MCF 10A (cell line): ENCODE results near the gene TAF6L. TPM values are rescaled to one million over a fixed set of nuclear protein-coding genes. Genes with fewer than 3 reads are reported as not detected.
"Not testable (repeated sequence)": the region's sequence is repeated elsewhere in the genome, so short reads cannot be mapped to it uniquely, and the experiment has no call there.

Source experiments
- BruUV-seq: library from RNA; stranded (reverse); fragments of 400-500 nt; replicated peaks from 2 replicates; lab custom pipeline; 2021; lab: Mats Ljungman, UMichigan
- CTCF ChIA-PET: fragments of 300-600 bp; sonication (Branson Sonifier 250); formaldehyde crosslinking; extraction: SDS; loops from one replicate; lab custom pipeline; 2021; ENCODE audit warnings: antibody characterized with exemption, inconsistent platforms; lab: Yijun Ruan, JAX
- POLR2A ChIA-PET: fragments of 300-600, 350-650 bp; sonication (Branson Sonifier 250); formaldehyde crosslinking; extraction: SDS; loops from one replicate; lab custom pipeline; 2020; ENCODE audit warnings: antibody characterized with exemption, inconsistent platforms; lab: Yijun Ruan, JAX
- DNase-seq: peaks from one replicate; pipeline ENCODE4 v3.0.0-alpha.2; 2018; ENCODE audit not compliant: unreplicated experiment
- H3K27ac Mint-ChIP-seq: one replicate; pipeline ENCODE4 v1.8.0; 2022; ENCODE audit warnings: mild to moderate bottlenecking, low read depth, mixed read lengths; ENCODE audit not compliant: unreplicated experiment
- H3K27me3 Mint-ChIP-seq: one replicate; pipeline ENCODE4 v1.8.0; 2022; ENCODE audit warnings: mixed read lengths; ENCODE audit not compliant: insufficient read depth, unreplicated experiment
- H3K36me3 Mint-ChIP-seq: one replicate; pipeline ENCODE4 v1.8.0; 2022; ENCODE audit warnings: mild to moderate bottlenecking, moderate library complexity, mixed read lengths; ENCODE audit not compliant: insufficient read depth, unreplicated experiment
- H3K4me1 Mint-ChIP-seq: one replicate; pipeline ENCODE4 v1.8.0; 2022; ENCODE audit warnings: mixed read lengths; ENCODE audit not compliant: insufficient read depth, unreplicated experiment
- H3K4me3 Mint-ChIP-seq: one replicate; pipeline ENCODE4 v1.8.0; 2022; ENCODE audit warnings: mild to moderate bottlenecking, moderate library complexity, mixed read lengths; ENCODE audit not compliant: unreplicated experiment
- H3K9me3 Mint-ChIP-seq: one replicate; pipeline ENCODE4 v1.8.0; 2022; ENCODE audit warnings: mixed read lengths; ENCODE audit not compliant: unreplicated experiment
- intact Hi-C: fragments of 100-400 bp; cut with micrococcal nuclease; formaldehyde crosslinking; loops from 2 replicates; pipeline ENCODE4 v1.14.1; 2022
- total RNA-seq: library from RNA; stranded (reverse); gene quantifications from 2 replicates; pipeline ENCODE4 v1.2.3, GENCODE V29; 2022
- TF ChIP-seq, protein P1 (sequence below): fragments of 200-600 bp; IDR thresholded peaks from one replicate; pipeline ENCODE4 v1.8.0; 2022; ENCODE audit warnings: antibody characterized with exemption, mild to moderate bottlenecking; ENCODE audit not compliant: unreplicated experiment

The TAF6L gene
- total RNA-seq, 1 experiment from 2014 or later: 11.6 TPM

DNA sequence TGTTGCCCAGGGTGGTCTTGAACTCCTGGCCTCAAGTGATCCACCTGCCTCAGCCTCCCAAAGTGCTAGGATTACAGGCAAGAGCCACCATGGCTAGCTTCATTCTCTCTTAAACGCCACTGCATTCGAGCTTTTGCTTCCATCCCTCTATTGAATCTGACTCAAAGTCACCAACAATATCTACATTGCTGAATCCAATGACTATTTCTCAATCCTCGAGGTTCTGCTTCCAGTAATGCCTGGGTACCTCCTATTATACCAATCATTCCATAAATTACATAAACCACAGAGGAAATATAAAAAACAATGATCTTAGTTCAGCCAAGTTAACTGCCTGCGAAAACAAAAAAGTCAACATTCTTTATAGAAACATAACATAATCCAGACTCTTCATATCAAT is 45.9 kb downstream of the TAF6L start:
- no peak overlapping the region for H3K27ac Mint-ChIP-seq
- H3K36me3 Mint-ChIP-seq: peaks cover 83% of the 10 kb centered on the region
- CTCF ChIA-PET: interaction anchor here (0.9 to 1.0 kb wide), 2 partner anchors 9 to 10 kb away, joined by 3 to 6 read pairs; no protein-coding TSS in a partner anchor
- BruUV-seq: no TSS peak
- POLR2A ChIA-PET: interaction anchor here (0.7 to 3.1 kb wide), 6 partner anchors 11 to 38 kb away, joined by 3 to 21 read pairs (median 7); partner anchors contain the start of genes NXF1, STX5 and WDR74
- no peaks in the 10 kb centered on the region for H3K4me1 Mint-ChIP-seq
- TF ChIP-seq, protein P1, sequence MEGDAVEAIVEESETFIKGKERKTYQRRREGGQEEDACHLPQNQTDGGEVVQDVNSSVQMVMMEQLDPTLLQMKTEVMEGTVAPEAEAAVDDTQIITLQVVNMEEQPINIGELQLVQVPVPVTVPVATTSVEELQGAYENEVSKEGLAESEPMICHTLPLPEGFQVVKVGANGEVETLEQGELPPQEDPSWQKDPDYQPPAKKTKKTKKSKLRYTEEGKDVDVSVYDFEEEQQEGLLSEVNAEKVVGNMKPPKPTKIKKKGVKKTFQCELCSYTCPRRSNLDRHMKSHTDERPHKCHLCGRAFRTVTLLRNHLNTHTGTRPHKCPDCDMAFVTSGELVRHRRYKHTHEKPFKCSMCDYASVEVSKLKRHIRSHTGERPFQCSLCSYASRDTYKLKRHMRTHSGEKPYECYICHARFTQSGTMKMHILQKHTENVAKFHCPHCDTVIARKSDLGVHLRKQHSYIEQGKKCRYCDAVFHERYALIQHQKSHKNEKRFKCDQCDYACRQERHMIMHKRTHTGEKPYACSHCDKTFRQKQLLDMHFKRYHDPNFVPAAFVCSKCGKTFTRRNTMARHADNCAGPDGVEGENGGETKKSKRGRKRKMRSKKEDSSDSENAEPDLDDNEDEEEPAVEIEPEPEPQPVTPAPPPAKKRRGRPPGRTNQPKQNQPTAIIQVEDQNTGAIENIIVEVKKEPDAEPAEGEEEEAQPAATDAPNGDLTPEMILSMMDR: no peak
- no peaks in the 10 kb centered on the region for H3K9me3 Mint-ChIP-seq
- no peaks in the 10 kb centered on the region for H3K27me3 Mint-ChIP-seq
- H3K4me3 Mint-ChIP-seq: no peak overlapping the region
- intact Hi-C loops: no loop called here
- no peak for DNase-seq

DNA sequence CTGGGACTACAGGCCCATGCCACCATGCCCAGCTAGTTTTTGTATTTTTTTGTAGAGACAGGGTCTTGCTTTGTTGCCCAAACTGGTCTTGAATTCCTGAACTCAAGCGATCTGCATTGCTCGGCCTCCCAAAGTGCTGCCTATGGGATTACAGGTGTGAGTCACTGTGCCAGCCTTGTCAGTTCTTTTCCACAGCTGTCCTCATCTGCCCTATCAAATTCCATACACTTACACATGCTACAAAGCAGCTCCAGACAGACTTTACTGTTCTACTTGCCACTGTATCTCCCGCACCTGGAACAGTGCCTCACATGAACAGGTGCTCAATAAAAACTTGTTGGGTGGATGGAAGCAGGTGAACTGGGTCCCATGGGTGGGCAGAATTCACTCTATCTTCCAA is 52.5 kb downstream of the TAF6L start:
- DNase-seq: no peak
- Mint-ChIP-seq H3K27ac (no peak overlapping the region), H3K36me3 (peaks cover 92% of the 10 kb centered on the region), H3K27me3 (no peaks in the 10 kb centered on the region), H3K4me1 (no peaks in the 10 kb centered on the region), H3K9me3 (no peaks in the 10 kb centered on the region), H3K4me3 (no peak overlapping the region)
- TF ChIP-seq, protein P1: no peak
- no TSS peak for BruUV-seq
- intact Hi-C loops: no loop called here
- POLR2A ChIA-PET: interaction anchor here (1.4 to 1.9 kb wide), 4 partner anchors 8 to 20 kb away, joined by 3 to 13 read pairs (median 6); partner anchors contain the start of gene STX5
- CTCF ChIA-PET: interaction anchor here (0.6 to 1.4 kb wide), 2 partner anchors 13 to 823 kb away, joined by 3 read pairs; no protein-coding TSS in a partner anchor

DNA sequence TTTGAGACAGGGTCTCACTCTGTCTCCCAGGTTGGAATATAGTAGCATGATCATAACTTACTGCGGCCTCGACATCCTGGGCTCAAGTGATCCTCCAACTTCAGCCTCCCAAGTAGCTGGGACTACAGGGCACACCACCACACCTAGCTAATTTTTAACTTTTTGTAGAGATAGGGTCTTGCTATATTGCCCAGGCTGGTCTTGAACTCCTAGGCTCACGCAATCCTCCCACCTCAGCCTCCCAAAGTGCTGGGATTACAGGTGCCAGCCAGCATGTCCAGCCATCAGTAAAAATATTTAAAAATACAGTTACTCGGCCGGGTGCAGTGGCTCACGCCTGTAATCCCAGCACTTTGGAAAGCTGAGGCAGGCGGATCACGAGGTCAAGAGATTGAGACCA is 56.9 kb downstream of the TAF6L start:
- DNase-seq, H3K9me3 Mint-ChIP-seq, intact Hi-C loops, BruUV-seq, H3K27me3 Mint-ChIP-seq, H3K4me3 Mint-ChIP-seq, H3K27ac Mint-ChIP-seq: not testable (repeated sequence)
- peaks cover 15% of the 10 kb centered on the region for H3K4me1 Mint-ChIP-seq
- CTCF ChIA-PET: interaction anchor here (0.5 to 1.2 kb wide), 5 partner anchors 14 to 1213 kb away, joined by 3 to 6 read pairs (median 3); partner anchors contain the start of gene TMEM179B
- POLR2A ChIA-PET: interaction anchor here (0.6 to 4.5 kb wide), 7 partner anchors 12 to 55 kb away, joined by 3 to 56 read pairs (median 4); partner anchors contain the start of genes NXF1 and WDR74
- H3K36me3 Mint-ChIP-seq: peaks cover 60% of the 10 kb centered on the region

DNA sequence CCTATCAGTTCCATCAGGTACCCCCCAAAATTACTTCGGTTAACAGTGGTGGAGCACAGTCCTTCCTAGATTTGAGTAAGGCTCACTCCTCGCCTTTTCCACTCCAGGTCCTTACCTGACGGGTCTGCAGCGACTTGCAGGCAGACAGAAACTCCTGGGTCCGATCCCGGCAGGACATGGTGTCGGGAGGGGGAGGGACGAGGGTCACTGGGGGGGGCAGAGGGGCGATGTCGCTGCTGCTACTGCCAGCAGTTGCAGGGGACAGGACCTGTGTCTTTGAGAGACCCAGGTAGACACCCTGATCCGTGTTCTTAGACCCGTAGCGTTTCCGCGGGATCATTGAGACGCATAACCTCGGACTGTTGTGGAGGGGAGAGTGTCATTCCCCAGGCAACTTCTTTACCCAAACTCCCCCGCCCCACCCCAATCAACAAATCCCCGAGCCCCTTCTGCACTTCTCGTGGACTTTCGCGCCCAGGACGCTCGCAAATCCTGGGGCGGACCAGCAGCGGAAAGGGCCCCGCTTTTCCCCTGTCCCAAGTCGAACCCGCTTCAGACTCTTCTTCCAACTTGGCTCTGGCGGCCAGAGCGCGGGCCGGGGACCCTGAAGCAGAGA is 59.8 kb downstream of the TAF6L start:
- H3K9me3 Mint-ChIP-seq: no peaks in the 10 kb centered on the region
- intact Hi-C loops: loop anchor here (10.0 kb wide), 1 partner anchor 446 kb away; no protein-coding TSS in a partner anchor
- peaks cover 52% of the 10 kb centered on the region for H3K36me3 Mint-ChIP-seq
- no TSS peak for BruUV-seq
- ChIA-PET CTCF (interaction anchor here (1.2 kb wide), 3 partner anchors 26 to 45 kb away, joined by 3 to 4 read pairs (median 4); partner anchors contain the start of gene TMEM179B), POLR2A (interaction anchor here (0.6 to 4.5 kb wide), 43 partner anchors 8 to 1413 kb away, joined by 3 to 105 read pairs (median 6); partner anchors contain the start of genes C11orf98, EEF1G, HNRNPUL2 and INTS5)
- no peaks in the 10 kb centered on the region for H3K27me3 Mint-ChIP-seq
- H3K4me1 Mint-ChIP-seq: peaks cover 28% of the 10 kb centered on the region
- peak overlapping the region; percentile 89 for H3K4me3 Mint-ChIP-seq
- TF ChIP-seq, protein P1: no peak
- H3K27ac Mint-ChIP-seq: peak overlapping the region; percentile 99
- no peak for DNase-seq
